OCI-LY3 (cell line): Measurements from ENCODE around the gene HAPLN2.
"Not testable (repeated sequence)": the region's sequence is repeated elsewhere in the genome, so short reads cannot be mapped to it uniquely, and the experiment has no call there.

Source experiments
- H2AFZ ChIP-seq: fragments of 200-600, 300-600 bp; shearing (Covaris generic); 2 replicates; pipeline ENCODE4 v1.6.0; 2014; ENCODE audit warnings: antibody characterized with exemption, low read depth, low read length
- H3K27ac ChIP-seq: fragments of 200-600, 300-600 bp; sonication (generic); 2 replicates; pipeline ENCODE4 v1.5.1; 2014; ENCODE audit warnings: mild to moderate bottlenecking, low read length, moderate library complexity, mixed read lengths
- H3K27me3 ChIP-seq: fragments of 200-600, 300-600 bp; sonication (generic); 2 replicates; pipeline ENCODE4 v1.6.1; 2014; ENCODE audit warnings: low read depth, low read length, mixed read lengths
- H3K36me3 ChIP-seq: fragments of 200-600, 300-600 bp; sonication (generic); replicated peaks from 2 replicates; pipeline ENCODE3; 2014; ENCODE audit warnings: low read depth, low read length, mixed read lengths
- H3K4me1 ChIP-seq: fragments of 300-600, 200-600 bp; sonication (generic); 2 replicates; pipeline ENCODE4 v1.6.1; 2014; ENCODE audit warnings: low read length, mixed read lengths
- H3K4me2 ChIP-seq: fragments of 200-600, 300-600 bp; sonication (generic); 2 replicates; pipeline ENCODE4 v1.6.1; 2014; ENCODE audit warnings: low read length, mixed read lengths
- H3K4me3 ChIP-seq: fragments of 300-600, 200-600 bp; sonication (generic); 2 replicates; pipeline ENCODE4 v1.5.1; 2014; ENCODE audit warnings: antibody characterized with exemption, mild to moderate bottlenecking, low read length, moderate library complexity
- H3K79me2 ChIP-seq: fragments of 300-600, 200-600 bp; shearing (Covaris generic); 2 replicates; pipeline ENCODE4 v1.6.1; 2014; ENCODE audit warnings: mild to moderate bottlenecking, low read length, mixed read lengths
- H3K9ac ChIP-seq: fragments of 300-600, 200-600 bp; shearing (Covaris generic); 2 replicates; pipeline ENCODE4 v1.6.0; 2014; ENCODE audit warnings: mild to moderate bottlenecking, low read length, moderate library complexity
- H3K9me3 ChIP-seq: fragments of 200-600, 300-600 bp; shearing (Covaris generic); 2 replicates; pipeline ENCODE4 v1.6.1; 2014; ENCODE audit warnings: low read length, mixed read lengths; ENCODE audit not compliant: insufficient read depth
- H4K20me1 ChIP-seq: fragments of 200-600, 300-600 bp; sonication (generic); 2 replicates; pipeline ENCODE4 v1.6.1; 2016; ENCODE audit warnings: low read length, mixed read lengths; ENCODE audit not compliant: insufficient read depth
- CTCF ChIP-seq: fragments of 200-600, 300-600 bp; sonication (generic); IDR thresholded peaks from 2 replicates; pipeline ENCODE4 v1.5.1; 2014; ENCODE audit warnings: antibody characterized with exemption, low read length, low read depth
- EZH2phosphoT487 ChIP-seq: fragments of 200-600 bp; shearing (Covaris generic); IDR thresholded peaks from 2 replicates; pipeline ENCODE4 v1.6.1; 2018; ENCODE audit warnings: antibody characterized with exemption, mixed run types, low read depth

Gene HAPLN2

GRCh38 chr1:156586323-156586722 is 32.9 kb upstream of the HAPLN2 start:
- Histone ChIP-seq H3K9me3 (no peaks in the 10 kb centered on the region), H3K9ac (no peak overlapping the region)

GRCh38 chr1:156586892-156587477 is 32.2 kb upstream of the HAPLN2 start:
- TF ChIP-seq EZH2phosphoT487 (no peak), CTCF (no peak)
- peaks cover 14% of the 10 kb centered on the region for H3K4me1 ChIP-seq
- no peaks in the 10 kb centered on the region for H3K36me3 ChIP-seq
- no peaks in the 10 kb centered on the region for H4K20me1 ChIP-seq
- no peaks in the 10 kb centered on the region for H3K9me3 ChIP-seq
- no peaks in the 10 kb centered on the region for H3K27me3 ChIP-seq
- peaks cover 4% of the 10 kb centered on the region for H3K79me2 ChIP-seq
- no peak overlapping the region for H3K4me3 ChIP-seq
- H2AFZ ChIP-seq = no peak overlapping the region
- H3K27ac ChIP-seq = no peak overlapping the region
- H3K4me2 ChIP-seq = no peak overlapping the region
- H3K9ac ChIP-seq = no peak overlapping the region

More at GRCh38 chr1:156586323-156586722, 32.9 kb upstream of the HAPLN2 start:
- Histone ChIP-seq H3K27me3 (no peaks in the 10 kb centered on the region), H3K4me1 (peaks cover 14% of the 10 kb centered on the region), H3K27ac (no peak overlapping the region), H3K4me2 (no peak overlapping the region), H4K20me1 (no peaks in the 10 kb centered on the region), H2AFZ (no peak overlapping the region), H3K4me3 (no peak overlapping the region), H3K79me2 (no peaks in the 10 kb centered on the region), H3K36me3 (no peaks in the 10 kb centered on the region)
- TF ChIP-seq CTCF (no peak), EZH2phosphoT487 (no peak)

GRCh38 chr1:156587927-156588326 is 31.3 kb upstream of the HAPLN2 start:
- H3K9ac ChIP-seq, H3K4me3 ChIP-seq, H4K20me1 ChIP-seq, H2AFZ ChIP-seq, H3K27ac ChIP-seq, H3K9me3 ChIP-seq, H3K27me3 ChIP-seq, H3K4me2 ChIP-seq, H3K36me3 ChIP-seq: not testable (repeated sequence)
- H3K4me1 ChIP-seq = peaks cover 22% of the 10 kb centered on the region
- peaks cover 13% of the 10 kb centered on the region for H3K79me2 ChIP-seq

- Histone ChIP-seq H3K9me3 (no peaks in the 10 kb centered on the region), H3K27me3 (no peaks in the 10 kb centered on the region), H3K4me3 (no peak overlapping the region), H3K4me2 (no peak overlapping the region), H3K79me2 (peaks cover 18% of the 10 kb centered on the region), H2AFZ (no peak overlapping the region), H3K9ac (no peak overlapping the region), H3K4me1 (peaks cover 19% of the 10 kb centered on the region), H3K27ac (no peak overlapping the region), H3K36me3 (peaks cover 20% of the 10 kb centered on the region), H4K20me1 (no peaks in the 10 kb centered on the region)
- TF ChIP-seq EZH2phosphoT487 (no peak), CTCF (no peak)
These were observed 29.7 kb upstream of the HAPLN2 start for GRCh38 chr1:156589546-156589945.
